Panc1 (cell line): ENCODE data around the gene CEACAM7. TPM values are rescaled to one million over a fixed set of nuclear protein-coding genes. Genes with fewer than 3 reads are reported as not detected.

Experiments
- ATAC-seq: fragments of 200-7000 bp; cut with Tn5 transposase; 2 replicates; pipeline ENCODE4 v1.9.1; 2020; ENCODE audit warnings: mild to moderate bottlenecking, moderate library complexity
- BruUV-seq: library from RNA; stranded (reverse); fragments of 400-500 nt; replicated peaks from 2 replicates; lab custom pipeline; 2021; lab: Mats Ljungman, UMichigan
- CTCF ChIA-PET: fragments of 300-600 bp; sonication (Branson Sonifier 250); formaldehyde crosslinking; loops from one replicate; lab custom pipeline; 2022; ENCODE audit warnings: antibody characterized with exemption; lab: Charles Lee
- POLR2A ChIA-PET: fragments of 300-600 bp; sonication (Branson Sonifier 250); formaldehyde crosslinking; loops from one replicate; lab custom pipeline; 2022; ENCODE audit warnings: antibody characterized with exemption; lab: Charles Lee
- DNase-seq: peaks from one replicate; pipeline ENCODE4 v3.0.0-alpha.2; 2010; ENCODE audit warnings: low read depth, low spot score
- H3K27ac ChIP-seq: 2 replicates; pipeline ENCODE4 v1.5.1; 2011; ENCODE audit warnings: mild to moderate bottlenecking, low read length, inconsistent platforms
- H3K27me3 ChIP-seq: fragments of 200-500 bp; sonication (Bioruptor generic); 2 replicates; pipeline ENCODE4 v1.6.0; 2014; ENCODE audit warnings: low read length, inconsistent platforms; ENCODE audit not compliant: control insufficient read depth, insufficient read depth
- H3K36me3 ChIP-seq: fragments of 200-500 bp; sonication (Bioruptor generic); 2 replicates; pipeline ENCODE4 v1.5.1; 2014; ENCODE audit warnings: inconsistent platforms, mild to moderate bottlenecking, low read length, moderate library complexity; ENCODE audit not compliant: control insufficient read depth, insufficient read depth
- H3K4me1 ChIP-seq: 2 replicates; pipeline ENCODE4 v1.5.1; 2011; ENCODE audit warnings: inconsistent platforms, mild to moderate bottlenecking, low read length, moderate library complexity; ENCODE audit not compliant: control insufficient read depth, insufficient read depth
- H3K4me3 ChIP-seq, 2 experiments: 2 replicates each; pipeline ENCODE4 v1.5.1; 2011 to 2012; ENCODE audit warnings: low read depth in 2 of 2, low read length in 2 of 2, mild to moderate bottlenecking in 2 of 2, inconsistent platforms in 1 of 2, moderate library complexity in 1 of 2
- H3K9me3 ChIP-seq: fragments of 200-500 bp; sonication (Bioruptor generic); 2 replicates; pipeline ENCODE4 v1.5.1; 2014; ENCODE audit warnings: low read depth, mild to moderate bottlenecking, inconsistent platforms, low read length, moderate library complexity; ENCODE audit not compliant: control insufficient read depth, insufficient read depth
- CTCF ChIP-seq: fragments of 450-650 bp; IDR thresholded peaks from 2 replicates; pipeline ENCODE4 v1.5.1; 2017; ENCODE audit warnings: mild to moderate bottlenecking
- POLR2AphosphoS5 ChIP-seq: IDR thresholded peaks from 2 replicates; pipeline ENCODE4 v1.6.1; 2012; ENCODE audit warnings: mild to moderate bottlenecking, low read depth, low read length, moderate library complexity
- SIN3A ChIP-seq: IDR thresholded peaks from 2 replicates; pipeline ENCODE4 v1.6.1; 2012; ENCODE audit warnings: low read depth, mild to moderate bottlenecking, low read length, moderate library complexity, borderline replicate concordance; ENCODE audit not compliant: insufficient read depth
- TCF7L2 ChIP-seq: IDR thresholded peaks from 2 replicates; pipeline ENCODE4 v1.6.1; 2011; ENCODE audit warnings: mild to moderate bottlenecking, low read depth, low read length, inconsistent platforms
- in situ Hi-C: cut with HindIII; loops from 2 replicates; pipeline ENCODE4 v1.10.0; 2016; ENCODE audit warnings: low sequenced_read_pairs, low pct_unique_long_range_greater_than_20kb
- intact Hi-C: fragments of 100-400 bp; cut with micrococcal nuclease; formaldehyde crosslinking; loops from one replicate; pipeline ENCODE4 v1.10.0; 2022; ENCODE audit not compliant: unreplicated experiment
- total RNA-seq: library from RNA; stranded (reverse); gene quantifications from one replicate; pipeline ENCODE4 v1.2.1, GENCODE V29; 2021; ENCODE audit not compliant: unreplicated experiment
- TF ChIP-seq, protein P1 (sequence below), 2 experiments: IDR thresholded peaks; 2 replicates each; pipeline ENCODE4 v1.6.1; 2011 to 2012; ENCODE audit warnings: low read depth in 2 of 2, control low read depth in 1 of 2, low read length in 1 of 2, mild to moderate bottlenecking in 1 of 2, moderate library complexity in 1 of 2; ENCODE audit not compliant: insufficient read depth in 1 of 2

The CEACAM7 gene
- total RNA-seq, 1 experiment from 2014 or later = not detected

GRCh38 chr19:41699231-41699967 lies 11.3 kb upstream of the CEACAM7 start:
- no peak overlapping the region for H3K27ac ChIP-seq
- intact Hi-C loops (no loop called here), in situ Hi-C loops (no loop called here)
- no peaks in the 10 kb centered on the region; the same call in 1 of the 2 replicates for H3K27me3 ChIP-seq
- BruUV-seq = no TSS peak
- H3K4me3 ChIP-seq = no peak overlapping the region
- H3K4me1 ChIP-seq = no peaks in the 10 kb centered on the region
- TF ChIP-seq CTCF (no peak), POLR2AphosphoS5 (no peak), TCF7L2 (no peak)
- ChIA-PET POLR2A (interaction anchor here (0.6 kb wide), 1 partner anchor 77 kb away, joined by 4 read pairs; no protein-coding TSS in a partner anchor), CTCF (interaction anchor here (0.6 to 1.3 kb wide), 3 partner anchors 8 to 57 kb away, joined by 3 to 17 read pairs (median 6); no protein-coding TSS in a partner anchor)
- ATAC-seq (no peak), DNase-seq (no peak)
- no peaks in the 10 kb centered on the region for H3K9me3 ChIP-seq
- no peaks in the 10 kb centered on the region for H3K36me3 ChIP-seq

- CTCF ChIA-PET = interaction anchor here (0.6 to 1.3 kb wide), 2 partner anchors 8 to 57 kb away, joined by 3 to 17 read pairs; no protein-coding TSS in a partner anchor
- no peaks in the 10 kb centered on the region for H3K4me1 ChIP-seq
- H3K36me3 ChIP-seq = no peaks in the 10 kb centered on the region
- no peaks in the 10 kb centered on the region; the same call in 1 of the 2 replicates for H3K27me3 ChIP-seq
- BruUV-seq = no TSS peak
- no peak for ATAC-seq
- H3K27ac ChIP-seq = no peak overlapping the region
- intact Hi-C loops (no loop called here), in situ Hi-C loops (no loop called here)
- POLR2A ChIA-PET = interaction anchor here (0.6 kb wide), 1 partner anchor 77 kb away, joined by 4 read pairs; no protein-coding TSS in a partner anchor
- no peaks in the 10 kb centered on the region for H3K9me3 ChIP-seq
- H3K4me3 ChIP-seq = no peak overlapping the region
- no peak for DNase-seq
- TF ChIP-seq CTCF (no peak), SIN3A (no peak), TCF7L2 (no peak), POLR2AphosphoS5 (no peak)
- TF ChIP-seq, protein P1, sequence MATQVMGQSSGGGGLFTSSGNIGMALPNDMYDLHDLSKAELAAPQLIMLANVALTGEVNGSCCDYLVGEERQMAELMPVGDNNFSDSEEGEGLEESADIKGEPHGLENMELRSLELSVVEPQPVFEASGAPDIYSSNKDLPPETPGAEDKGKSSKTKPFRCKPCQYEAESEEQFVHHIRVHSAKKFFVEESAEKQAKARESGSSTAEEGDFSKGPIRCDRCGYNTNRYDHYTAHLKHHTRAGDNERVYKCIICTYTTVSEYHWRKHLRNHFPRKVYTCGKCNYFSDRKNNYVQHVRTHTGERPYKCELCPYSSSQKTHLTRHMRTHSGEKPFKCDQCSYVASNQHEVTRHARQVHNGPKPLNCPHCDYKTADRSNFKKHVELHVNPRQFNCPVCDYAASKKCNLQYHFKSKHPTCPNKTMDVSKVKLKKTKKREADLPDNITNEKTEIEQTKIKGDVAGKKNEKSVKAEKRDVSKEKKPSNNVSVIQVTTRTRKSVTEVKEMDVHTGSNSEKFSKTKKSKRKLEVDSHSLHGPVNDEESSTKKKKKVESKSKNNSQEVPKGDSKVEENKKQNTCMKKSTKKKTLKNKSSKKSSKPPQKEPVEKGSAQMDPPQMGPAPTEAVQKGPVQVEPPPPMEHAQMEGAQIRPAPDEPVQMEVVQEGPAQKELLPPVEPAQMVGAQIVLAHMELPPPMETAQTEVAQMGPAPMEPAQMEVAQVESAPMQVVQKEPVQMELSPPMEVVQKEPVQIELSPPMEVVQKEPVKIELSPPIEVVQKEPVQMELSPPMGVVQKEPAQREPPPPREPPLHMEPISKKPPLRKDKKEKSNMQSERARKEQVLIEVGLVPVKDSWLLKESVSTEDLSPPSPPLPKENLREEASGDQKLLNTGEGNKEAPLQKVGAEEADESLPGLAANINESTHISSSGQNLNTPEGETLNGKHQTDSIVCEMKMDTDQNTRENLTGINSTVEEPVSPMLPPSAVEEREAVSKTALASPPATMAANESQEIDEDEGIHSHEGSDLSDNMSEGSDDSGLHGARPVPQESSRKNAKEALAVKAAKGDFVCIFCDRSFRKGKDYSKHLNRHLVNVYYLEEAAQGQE (IDR thresholded peaks at IDR 0.05; ENCODE audit: insufficient read depth in 1 of 2, low read depth in 2 of 2, low read length in 1 of 2) = no peak
These were observed 10.7 kb upstream of the CEACAM7 start for GRCh38 chr19:41698746-41699230.
